ENCODE measurements around the gene GUSB.

DNA sequence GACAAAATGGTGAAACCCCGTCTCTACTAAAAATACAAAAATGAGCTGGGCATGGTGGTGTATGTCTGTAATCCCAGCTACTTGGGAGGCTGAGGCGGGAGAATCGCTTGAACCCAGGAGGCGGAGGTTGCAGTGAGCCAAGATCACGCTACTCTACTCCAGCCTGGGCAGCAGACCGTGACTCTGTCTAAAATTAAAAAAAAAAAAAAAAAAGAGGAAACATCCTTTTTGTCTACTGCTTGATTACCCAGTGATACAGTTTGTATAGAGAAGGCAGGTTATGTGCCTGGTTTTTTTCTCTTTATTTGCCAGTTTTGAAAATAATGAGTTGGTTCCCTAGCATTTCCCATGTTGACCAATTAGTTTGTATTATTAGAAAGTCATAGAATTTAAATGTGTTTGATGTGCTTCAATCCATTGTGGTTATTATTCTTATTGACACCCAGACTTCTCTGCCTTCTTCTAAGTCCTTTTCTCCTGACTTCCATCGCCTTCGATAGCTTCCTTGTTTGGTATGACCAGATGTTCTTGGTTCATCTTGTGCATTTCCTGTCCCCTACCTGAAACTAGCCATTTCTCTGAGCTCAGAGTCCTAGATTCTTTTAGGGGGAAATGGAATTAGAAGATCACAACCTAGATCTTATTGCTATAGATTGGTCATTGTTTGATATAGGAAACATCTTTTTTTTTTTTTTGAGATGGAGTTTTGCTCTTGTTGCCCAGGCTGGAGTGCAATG, 65.9 kb downstream of the GUSB start:
- TF ChIP-seq YY1 (IDR thresholded peaks at IDR 0.05; ENCODE audit: insufficient read depth, insufficient read length) (no peak), ZNF274 (IDR thresholded peaks at IDR 0.05; ENCODE audit: low read depth, low read length) (no peak), SUZ12 (IDR thresholded peaks at IDR 0.05; ENCODE audit: extremely low read depth, insufficient read depth, insufficient read length) (no peak)
